Psoas muscle (tissue), 8 donors: Measurements from ENCODE around the gene CADM1. TPM values are rescaled to one million over a fixed set of nuclear protein-coding genes. Genes with fewer than 3 reads are reported as not detected.
A peak's percentile ranks its signal among the peaks of the same experiment; 100 is the strongest.

Experiments
- ATAC-seq, 4 donors: fragments of 200-7000 bp; cut with Tn5 transposase; one replicate each; pipeline ENCODE4 v1.9.1; 2020; ENCODE audit warnings: moderate library complexity in 3 of 4, mild to moderate bottlenecking in 2 of 4
- DNase-seq, 2 donors: peaks; one replicate each; pipeline ENCODE4 v3.0.0-alpha.2; 2020
- H3K27ac ChIP-seq: fragments of 200-600 bp; one replicate; pipeline ENCODE4 v1.8.0; 2022
- H3K27me3 ChIP-seq, 3 donors: fragments of 200-600 bp in 1 of 3; one replicate each; pipeline versions ENCODE4 v1.6.1 to v1.8.0; 2013 to 2022; ENCODE audit warnings: low read length in 2 of 3, mild to moderate bottlenecking in 2 of 3, moderate library complexity in 1 of 3; ENCODE audit not compliant: insufficient read depth in 3 of 3
- H3K36me3 ChIP-seq, 2 donors: fragments of 200-600 bp in 1 of 2; one replicate each; pipeline versions ENCODE4 v1.6.1 to v1.8.0; 2013 to 2022; ENCODE audit warnings: low read depth in 1 of 2, mild to moderate bottlenecking in 1 of 2, moderate library complexity in 1 of 2; ENCODE audit not compliant: insufficient read depth in 1 of 2
- H3K4me1 ChIP-seq: fragments of 200-600 bp; one replicate; pipeline ENCODE4 v1.8.0; 2022
- H3K4me3 ChIP-seq: fragments of 200-600 bp; one replicate; pipeline ENCODE4 v1.8.0; 2022; ENCODE audit warnings: mild to moderate bottlenecking
- H3K9me3 ChIP-seq: fragments of 200-600 bp; one replicate; pipeline ENCODE4 v1.8.0; 2022
- CTCF ChIP-seq: fragments of 200-600 bp; IDR thresholded peaks from one replicate; pipeline ENCODE4 v1.8.0; 2022; ENCODE audit warnings: antibody characterized with exemption
- WGBS, 3 donors: extraction: QIAGEN DNeasy Blood & Tissue Kit; methylation state at CpG; one replicate each; pipeline versions ENCODE4 v1.1.6 to v1.1.7; 2013; 5-methylcytosine and 5-hydroxymethylcytosine counted together
- intact Hi-C, 2 donors: fragments of 100-400 bp; cut with DNase I; formaldehyde crosslinking; loops; one replicate each; pipeline versions ENCODE4 v1.11.0 to v1.14.2; 2022
- polyA plus RNA-seq, 3 donors: library from polyadenylated mRNA; stranded (reverse); fragments of 200-250 nt; gene quantifications; one replicate each; pipeline ENCODE4 v1.2.3, GENCODE V29; 2013
- total RNA-seq, 4 donors: library from RNA; stranded (reverse); fragmentation: NEBNext Ultra II Directional in 2 of 4; extraction: Animal tissue kit (Norgen Biotek cat#: 25700) in 2 of 4; gene quantifications; one replicate each; pipeline versions ENCODE4 v1.2.1 to v1.2.4, GENCODE V29; 2021 to 2023
- donor health status: healthy with polysubstance abuse.
- donor health status: DM: no; HTN: no; CAD: no; lungs with moderate emphysema.
- donor health status: Bipolar disorder and iron deficiency.
- donor health status: healthy.
- donor health status: DM: yes; HTN: yes; CAD: no.
- donor health status: DM: no; HTN: no; CAD: no.
- donor health status: DM: no; HTN: no; CAD: no.
- donor health status: DM: yes; HTN: yes; CAD: no.

CADM1 gene
- total and polyA plus RNA-seq, 7 donors: 3.1 to 12.4 (median 9.5) TPM

GRCh38 chr11:115170133-115170815, 333.9 kb downstream of the CADM1 start:
- H3K27me3 ChIP-seq: no peaks in the 10 kb centered on the region
- peaks cover 18% of the 10 kb centered on the region for H3K4me1 ChIP-seq
- peak; percentile 69 for TF ChIP-seq CTCF
- 66 to 68% (median 66%) methylated on average over 8 of the region's 8 CpGs for WGBS, 3 donors
- no peaks in the 10 kb centered on the region for H3K36me3 ChIP-seq
- DNase-seq (no peak), ATAC-seq (no peak)
- intact Hi-C loops: no loop called here
- H3K4me3 ChIP-seq: no peak overlapping the region
- no peaks in the 10 kb centered on the region for H3K9me3 ChIP-seq
- H3K27ac ChIP-seq: peak overlapping the region; percentile 86

- TF ChIP-seq CTCF: no peak
- H3K4me1 ChIP-seq: peaks cover 18% of the 10 kb centered on the region
- H3K36me3 ChIP-seq: no peaks in the 10 kb centered on the region
- intact Hi-C loops: loop anchor here in 1 of 2 donors (2.0 kb wide), 1 partner anchor 52 kb away; no protein-coding TSS in a partner anchor
- no peaks in the 10 kb centered on the region for H3K27me3 ChIP-seq
- ATAC-seq (peak in 1 of 4 donors; percentile 17), DNase-seq (no peak)
- WGBS, 3 donors: 22 to 40% (median 31%) methylated on average over 4 of the region's 4 CpGs
- peak overlapping the region; percentile 86 for H3K27ac ChIP-seq
- H3K9me3 ChIP-seq: no peaks in the 10 kb centered on the region
- no peak overlapping the region for H3K4me3 ChIP-seq
Measured at GRCh38 chr11:115169251-115169650, 335.0 kb downstream of the CADM1 start.

GRCh38 chr11:115168686-115169085, 335.5 kb downstream of the CADM1 start:
- no peak for TF ChIP-seq CTCF

GRCh38 chr11:115168229-115168671, 336.0 kb downstream of the CADM1 start:
- intact Hi-C loops: loop anchor here in 1 of 2 donors (2.0 kb wide), 1 partner anchor 53 kb away; no protein-coding TSS in a partner anchor
- Histone ChIP-seq H3K27ac (peak overlapping the region; percentile 86), H3K27me3 (no peaks in the 10 kb centered on the region), H3K36me3 (no peaks in the 10 kb centered on the region), H3K4me3 (peak overlapping the region; percentile 39), H3K4me1 (peaks cover 18% of the 10 kb centered on the region), H3K9me3 (no peaks in the 10 kb centered on the region)
- peak; percentile 23 to 71 for DNase-seq
- no peak for TF ChIP-seq CTCF
- ATAC-seq: peak; percentile 93 to 98 (median 96)
- 21 to 28% (median 24%) methylated on average over 9 of the region's 9 CpGs for WGBS, 3 donors

More at GRCh38 chr11:115168686-115169085, 335.5 kb downstream of the CADM1 start:
- Histone ChIP-seq H3K4me1 (peaks cover 18% of the 10 kb centered on the region), H3K9me3 (no peaks in the 10 kb centered on the region), H3K4me3 (peak overlapping the region; percentile 39), H3K36me3 (no peaks in the 10 kb centered on the region), H3K27me3 (no peaks in the 10 kb centered on the region), H3K27ac (peak overlapping the region; percentile 86)
- 53 to 62% (median 55%) methylated on average over 5 of the region's 5 CpGs for WGBS, 3 donors
- DNase-seq (no peak), ATAC-seq (peak; percentile 9 to 20 (median 16))
- intact Hi-C loops: loop anchor here in 1 of 2 donors (2.0 kb wide), 1 partner anchor 52 kb away; no protein-coding TSS in a partner anchor
